ENCODE data around the gene TRIM71.
"Not testable (repeated sequence)": the region's sequence is repeated elsewhere in the genome, so short reads cannot be mapped to it uniquely, and the experiment has no call there.

- TF ChIP-seq POLR2A, POLR2AphosphoS5, CTCF, EP300 (IDR thresholded peaks at IDR 0.05): not testable (repeated sequence)
These were observed 35.9 kb upstream of the TRIM71 start for GRCh38 chr3:32781969-32782270.
